Skeletal muscle satellite cell (primary cell): Measurements from ENCODE around the gene CBLN3.

ENCODE experiments used
- H3K27me3 ChIP-seq: 2 replicates; pipeline ENCODE4 v1.7.0; 2013; ENCODE audit warnings: low read length; ENCODE audit not compliant: control insufficient read depth, insufficient read depth
- H3K36me3 ChIP-seq: 2 replicates; pipeline ENCODE4 v1.7.0; 2013; ENCODE audit warnings: mild to moderate bottlenecking, control low read depth, low read length; ENCODE audit not compliant: insufficient read depth
- H3K4me1 ChIP-seq: 2 replicates; pipeline ENCODE4 v1.7.0; 2013; ENCODE audit warnings: low read length; ENCODE audit not compliant: control insufficient read depth, insufficient read depth
- H3K4me2 ChIP-seq: 2 replicates; pipeline ENCODE4 v1.7.0; 2013; ENCODE audit warnings: mild to moderate bottlenecking, low read length
- H3K4me3 ChIP-seq: 2 replicates; pipeline ENCODE4 v1.7.0; 2013; ENCODE audit warnings: low read length
- H3K9ac ChIP-seq: 2 replicates; pipeline ENCODE4 v1.7.0; 2013; ENCODE audit warnings: mild to moderate bottlenecking, low read depth, low read length, moderate library complexity
- H3K9me3 ChIP-seq: replicated peaks from 2 replicates; pipeline ENCODE4 v1.7.0; 2013; ENCODE audit warnings: mild to moderate bottlenecking, control low read depth, low read length

The CBLN3 gene

GRCh38 chr14:24417832-24418491, 11.5 kb downstream of the CBLN3 start:
- Histone ChIP-seq H3K4me1 (no peaks in the 10 kb centered on the region), H3K9me3 (no peaks in the 10 kb centered on the region), H3K27me3 (peaks cover 7% of the 10 kb centered on the region), H3K4me2 (no peak overlapping the region), H3K36me3 (no peaks in the 10 kb centered on the region), H3K4me3 (no peak overlapping the region), H3K9ac (no peak overlapping the region)

- H3K4me2 ChIP-seq, result no peak overlapping the region
- H3K4me3 ChIP-seq, result no peak overlapping the region
- H3K4me1 ChIP-seq, result no peaks in the 10 kb centered on the region
Observed at GRCh38 chr14:24416932-24417619, 12.4 kb downstream of the CBLN3 start.

GRCh38 chr14:24416254-24416931, 13.1 kb downstream of the CBLN3 start:
- Histone ChIP-seq H3K9ac (no peak overlapping the region), H3K27me3 (peaks cover 5% of the 10 kb centered on the region), H3K9me3 (no peaks in the 10 kb centered on the region), H3K4me3 (no peak overlapping the region), H3K4me1 (no peaks in the 10 kb centered on the region), H3K36me3 (no peaks in the 10 kb centered on the region), H3K4me2 (no peak overlapping the region)

More at GRCh38 chr14:24416932-24417619, 12.4 kb downstream of the CBLN3 start:
- Histone ChIP-seq H3K36me3 (no peaks in the 10 kb centered on the region), H3K9ac (no peak overlapping the region), H3K9me3 (no peaks in the 10 kb centered on the region), H3K27me3 (peaks cover 5% of the 10 kb centered on the region)

- Histone ChIP-seq H3K36me3 (no peaks in the 10 kb centered on the region), H3K4me1 (no peaks in the 10 kb centered on the region), H3K27me3 (peaks cover 13% of the 10 kb centered on the region), H3K9ac (no peak overlapping the region), H3K4me3 (no peak overlapping the region), H3K4me2 (no peak overlapping the region), H3K9me3 (no peaks in the 10 kb centered on the region)
Observed at GRCh38 chr14:24415421-24416253, 13.8 kb downstream of the CBLN3 start.

GRCh38 chr14:24414732-24415420, 14.6 kb downstream of the CBLN3 start:
- Histone ChIP-seq H3K4me1 (no peaks in the 10 kb centered on the region), H3K36me3 (no peaks in the 10 kb centered on the region), H3K9me3 (no peaks in the 10 kb centered on the region), H3K27me3 (peaks cover 14% of the 10 kb centered on the region), H3K4me3 (no peak overlapping the region), H3K4me2 (no peak overlapping the region), H3K9ac (no peak overlapping the region)

GRCh38 chr14:24414077-24414476, 15.4 kb downstream of the CBLN3 start:
- H3K36me3 ChIP-seq, result no peaks in the 10 kb centered on the region
- H3K9ac ChIP-seq, result no peak overlapping the region
- H3K9me3 ChIP-seq, result no peaks in the 10 kb centered on the region
- no peak overlapping the region for H3K4me3 ChIP-seq
- H3K4me2 ChIP-seq, result no peak overlapping the region
- no peaks in the 10 kb centered on the region for H3K4me1 ChIP-seq
- peaks cover 16% of the 10 kb centered on the region for H3K27me3 ChIP-seq

GRCh38 chr14:24411443-24412389, 17.8 kb downstream of the CBLN3 start:
- no peaks in the 10 kb centered on the region for H3K36me3 ChIP-seq
- H3K27me3 ChIP-seq, result peaks cover 24% of the 10 kb centered on the region
- no peaks in the 10 kb centered on the region for H3K4me1 ChIP-seq
- no peaks in the 10 kb centered on the region for H3K9me3 ChIP-seq
- H3K4me3 ChIP-seq, result no peak overlapping the region
- H3K9ac ChIP-seq, result no peak overlapping the region
- no peak overlapping the region for H3K4me2 ChIP-seq

- H3K4me2 ChIP-seq, result no peak overlapping the region
- no peaks in the 10 kb centered on the region for H3K4me1 ChIP-seq
- peaks cover 24% of the 10 kb centered on the region for H3K27me3 ChIP-seq
- no peak overlapping the region for H3K9ac ChIP-seq
- no peak overlapping the region for H3K4me3 ChIP-seq
- H3K9me3 ChIP-seq, result no peaks in the 10 kb centered on the region
- H3K36me3 ChIP-seq, result no peaks in the 10 kb centered on the region
Observed at GRCh38 chr14:24409956-24410355, 19.5 kb downstream of the CBLN3 start.

- Histone ChIP-seq H3K4me1 (no peaks in the 10 kb centered on the region), H3K36me3 (no peaks in the 10 kb centered on the region), H3K9me3 (no peaks in the 10 kb centered on the region), H3K27me3 (peaks cover 24% of the 10 kb centered on the region), H3K4me2 (no peak overlapping the region), H3K9ac (no peak overlapping the region), H3K4me3 (no peak overlapping the region)
Observed at GRCh38 chr14:24409192-24409591, 20.3 kb downstream of the CBLN3 start.

- Histone ChIP-seq H3K36me3 (no peaks in the 10 kb centered on the region), H3K27me3 (peaks cover 24% of the 10 kb centered on the region), H3K9me3 (no peaks in the 10 kb centered on the region), H3K4me2 (no peak overlapping the region), H3K9ac (no peak overlapping the region), H3K4me1 (peaks cover 2% of the 10 kb centered on the region), H3K4me3 (no peak overlapping the region)
Observed at GRCh38 chr14:24408764-24409163, 20.7 kb downstream of the CBLN3 start.
